Astrocyte (in vitro differentiated cells and primary cell): Measurements from ENCODE around the gene CCDC102B. TPM values are rescaled to one million over a fixed set of nuclear protein-coding genes. Genes with fewer than 3 reads are reported as not detected.

Experiments
- DNase-seq: peaks from one replicate; pipeline ENCODE4 v3.0.0-alpha.2; 2010; ENCODE audit warnings: low read depth
- FAIRE-seq: peaks from 2 replicates; lab custom pipeline; 2011; peaks lifted over from hg19 to GRCh38; lab: Jason Lieb, UNC
- H2AFZ ChIP-seq: 2 replicates; pipeline ENCODE4 v1.6.0; 2012; ENCODE audit warnings: low read depth, low read length, inconsistent platforms
- H3K27ac ChIP-seq: 2 replicates; pipeline ENCODE4 v1.5.1; 2011; ENCODE audit warnings: low read depth, low read length, inconsistent platforms
- H3K27me3 ChIP-seq: 2 replicates; pipeline ENCODE4 v1.6.0; 2011; ENCODE audit warnings: low read length, inconsistent platforms; ENCODE audit not compliant: insufficient read depth
- H3K36me3 ChIP-seq: 2 replicates; pipeline ENCODE4 v1.5.1; 2011; ENCODE audit warnings: low read length, inconsistent platforms; ENCODE audit not compliant: insufficient read depth
- H3K4me1 ChIP-seq: 2 replicates; pipeline ENCODE4 v1.5.1; 2011; ENCODE audit warnings: low read length, inconsistent platforms; ENCODE audit not compliant: insufficient read depth
- H3K4me2 ChIP-seq: 2 replicates; pipeline ENCODE4 v1.6.0; 2012; ENCODE audit warnings: low read length, inconsistent platforms
- H3K4me3 ChIP-seq: 2 replicates; pipeline ENCODE4 v1.5.1; 2011; ENCODE audit warnings: low read depth, mild to moderate bottlenecking, low read length, inconsistent platforms; ENCODE audit not compliant: insufficient read depth
- H3K79me2 ChIP-seq: 2 replicates; pipeline ENCODE4 v1.6.0; 2012; ENCODE audit warnings: mild to moderate bottlenecking, low read length, inconsistent platforms; ENCODE audit not compliant: insufficient read depth
- H3K9ac ChIP-seq: 2 replicates; pipeline ENCODE4 v1.6.0; 2012; ENCODE audit warnings: mild to moderate bottlenecking, low read length, inconsistent platforms
- H3K9me3 ChIP-seq: 2 replicates; pipeline ENCODE4 v1.5.1; 2012; ENCODE audit warnings: low read depth, mild to moderate bottlenecking, low read length, inconsistent platforms; ENCODE audit not compliant: insufficient read depth
- H4K20me1 ChIP-seq: 2 replicates; pipeline ENCODE4 v1.6.0; 2012; ENCODE audit warnings: low read length, inconsistent platforms; ENCODE audit not compliant: insufficient read depth
- H3K27ac Mint-ChIP-seq: one replicate; pipeline ENCODE4 v1.8.0; 2021; ENCODE audit warnings: mild to moderate bottlenecking, mixed read lengths; ENCODE audit not compliant: unreplicated experiment
- H3K27me3 Mint-ChIP-seq: one replicate; pipeline ENCODE4 v1.8.0; 2021; ENCODE audit warnings: low read depth, mixed read lengths; ENCODE audit not compliant: unreplicated experiment
- H3K36me3 Mint-ChIP-seq: one replicate; pipeline ENCODE4 v1.8.0; 2021; ENCODE audit warnings: low read depth, mixed read lengths; ENCODE audit not compliant: unreplicated experiment
- H3K4me1 Mint-ChIP-seq: one replicate; pipeline ENCODE4 v1.8.0; 2021; ENCODE audit warnings: low read depth, mixed read lengths; ENCODE audit not compliant: unreplicated experiment
- H3K4me3 Mint-ChIP-seq: one replicate; pipeline ENCODE4 v1.8.0; 2021; ENCODE audit warnings: mild to moderate bottlenecking, moderate library complexity, mixed read lengths; ENCODE audit not compliant: unreplicated experiment
- H3K9me3 Mint-ChIP-seq: one replicate; pipeline ENCODE4 v1.8.0; 2021; ENCODE audit warnings: mild to moderate bottlenecking, mixed read lengths; ENCODE audit not compliant: unreplicated experiment
- CTCF ChIP-seq: IDR thresholded peaks from 2 replicates; pipeline ENCODE4 v1.5.1; 2011; ENCODE audit warnings: low read depth, mild to moderate bottlenecking, inconsistent platforms, low read length, moderate library complexity; ENCODE audit not compliant: insufficient read depth
- EZH2 ChIP-seq: IDR thresholded peaks from 2 replicates; pipeline ENCODE4 v1.6.1; 2012; ENCODE audit warnings: mild to moderate bottlenecking, low read length, inconsistent platforms; ENCODE audit not compliant: insufficient read depth
- total RNA-seq: library from RNA; stranded (reverse); gene quantifications from 2 replicates; pipeline ENCODE4 v1.2.1, GENCODE V29; 2021

Gene CCDC102B
- total RNA-seq, 1 donor from 2014 or later = 7.9 TPM

- no peak overlapping the region for H3K4me3 ChIP-seq
- no peaks in the 10 kb centered on the region for H3K79me2 ChIP-seq
- no peaks in the 10 kb centered on the region for H3K27me3 Mint-ChIP-seq
- H3K27me3 ChIP-seq = no peaks in the 10 kb centered on the region
- DNase-seq (no peak), FAIRE-seq (no peak)
- H3K4me2 ChIP-seq = no peak overlapping the region
- H3K4me3 Mint-ChIP-seq = no peak overlapping the region
- no peak for TF ChIP-seq CTCF
- no peaks in the 10 kb centered on the region for H3K36me3 Mint-ChIP-seq
- H3K9me3 Mint-ChIP-seq = no peaks in the 10 kb centered on the region
- H3K27ac ChIP-seq = no peak overlapping the region
- no peak overlapping the region for H3K27ac Mint-ChIP-seq
- no peaks in the 10 kb centered on the region for H3K36me3 ChIP-seq
- no peaks in the 10 kb centered on the region for H4K20me1 ChIP-seq
- no peaks in the 10 kb centered on the region for H3K4me1 Mint-ChIP-seq
- no peak overlapping the region for H3K9ac ChIP-seq
- H2AFZ ChIP-seq = no peak overlapping the region
- H3K9me3 ChIP-seq = no peaks in the 10 kb centered on the region
- no peaks in the 10 kb centered on the region for H3K4me1 ChIP-seq
Observed at GRCh38 chr18:68928762-68929675, 131.1 kb downstream of the CCDC102B start.

DNA sequence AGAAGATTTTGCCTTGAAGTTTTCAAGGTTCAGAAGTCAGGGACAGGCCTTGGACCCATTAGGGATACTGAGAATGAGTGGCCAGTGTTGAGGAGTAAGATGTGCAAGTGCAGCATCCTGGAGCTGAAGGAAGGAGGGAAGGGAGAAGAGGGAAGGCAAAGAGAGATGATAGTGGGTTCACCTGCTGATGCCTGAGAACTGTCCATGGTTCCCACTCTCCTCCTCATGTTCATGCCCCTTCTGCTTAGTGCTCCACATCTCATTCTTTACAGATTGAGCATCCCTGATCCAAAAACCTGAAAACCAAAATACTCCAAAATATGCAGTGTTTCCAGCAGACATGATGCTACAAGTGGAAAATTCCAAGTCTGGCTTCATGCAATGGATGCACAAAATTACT is 137.8 kb downstream of the CCDC102B start:
- no peaks in the 10 kb centered on the region for H3K4me1 Mint-ChIP-seq
- no peaks in the 10 kb centered on the region for H3K9me3 ChIP-seq
- no peaks in the 10 kb centered on the region for H3K36me3 Mint-ChIP-seq
- no peak overlapping the region for H3K4me3 Mint-ChIP-seq
- no peak overlapping the region for H3K4me3 ChIP-seq
- TF ChIP-seq EZH2 = no peak
- no peak overlapping the region for H3K27ac ChIP-seq
- H3K9me3 Mint-ChIP-seq = no peaks in the 10 kb centered on the region
- no peaks in the 10 kb centered on the region for H3K27me3 Mint-ChIP-seq
- H3K36me3 ChIP-seq = no peaks in the 10 kb centered on the region
- H3K27ac Mint-ChIP-seq = no peak overlapping the region
- H3K27me3 ChIP-seq = no peaks in the 10 kb centered on the region
- H3K4me1 ChIP-seq = no peaks in the 10 kb centered on the region
- DNase-seq (no peak), FAIRE-seq (no peak)
- no peak overlapping the region for H2AFZ ChIP-seq
- no peak overlapping the region for H3K4me2 ChIP-seq
- no peaks in the 10 kb centered on the region for H4K20me1 ChIP-seq
- H3K9ac ChIP-seq = no peak overlapping the region
- H3K79me2 ChIP-seq = no peaks in the 10 kb centered on the region

- Histone ChIP-seq H3K27ac (no peak overlapping the region), H3K36me3 (no peaks in the 10 kb centered on the region), H3K9me3 (no peaks in the 10 kb centered on the region), H3K79me2 (no peaks in the 10 kb centered on the region), H3K27me3 (no peaks in the 10 kb centered on the region), H3K4me1 (no peaks in the 10 kb centered on the region), H3K4me3 (no peak overlapping the region), H4K20me1 (no peaks in the 10 kb centered on the region), H3K9ac (no peak overlapping the region), H2AFZ (no peak overlapping the region), H3K4me2 (no peak overlapping the region)
- FAIRE-seq (no peak), DNase-seq (no peak)
- Mint-ChIP-seq H3K27me3 (no peaks in the 10 kb centered on the region), H3K4me1 (no peaks in the 10 kb centered on the region), H3K9me3 (no peaks in the 10 kb centered on the region), H3K4me3 (no peak overlapping the region), H3K36me3 (no peaks in the 10 kb centered on the region), H3K27ac (no peak overlapping the region)
- TF ChIP-seq CTCF (no peak), EZH2 (no peak)
Observed at GRCh38 chr18:68937029-68937599, 139.2 kb downstream of the CCDC102B start.
